DMS114 treated with DMSO at 0.1 percent for 48 hours (cell line): ENCODE data around the gene THAP5.

Source experiments
- DNase-seq: peaks from one replicate; lab custom pipeline; 2025; ENCODE audit not compliant: unreplicated experiment; lab: John Stamatoyannopoulos, UW

THAP5 gene, protein sequence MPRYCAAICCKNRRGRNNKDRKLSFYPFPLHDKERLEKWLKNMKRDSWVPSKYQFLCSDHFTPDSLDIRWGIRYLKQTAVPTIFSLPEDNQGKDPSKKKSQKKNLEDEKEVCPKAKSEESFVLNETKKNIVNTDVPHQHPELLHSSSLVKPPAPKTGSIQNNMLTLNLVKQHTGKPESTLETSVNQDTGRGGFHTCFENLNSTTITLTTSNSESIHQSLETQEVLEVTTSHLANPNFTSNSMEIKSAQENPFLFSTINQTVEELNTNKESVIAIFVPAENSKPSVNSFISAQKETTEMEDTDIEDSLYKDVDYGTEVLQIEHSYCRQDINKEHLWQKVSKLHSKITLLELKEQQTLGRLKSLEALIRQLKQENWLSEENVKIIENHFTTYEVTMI

DNA sequence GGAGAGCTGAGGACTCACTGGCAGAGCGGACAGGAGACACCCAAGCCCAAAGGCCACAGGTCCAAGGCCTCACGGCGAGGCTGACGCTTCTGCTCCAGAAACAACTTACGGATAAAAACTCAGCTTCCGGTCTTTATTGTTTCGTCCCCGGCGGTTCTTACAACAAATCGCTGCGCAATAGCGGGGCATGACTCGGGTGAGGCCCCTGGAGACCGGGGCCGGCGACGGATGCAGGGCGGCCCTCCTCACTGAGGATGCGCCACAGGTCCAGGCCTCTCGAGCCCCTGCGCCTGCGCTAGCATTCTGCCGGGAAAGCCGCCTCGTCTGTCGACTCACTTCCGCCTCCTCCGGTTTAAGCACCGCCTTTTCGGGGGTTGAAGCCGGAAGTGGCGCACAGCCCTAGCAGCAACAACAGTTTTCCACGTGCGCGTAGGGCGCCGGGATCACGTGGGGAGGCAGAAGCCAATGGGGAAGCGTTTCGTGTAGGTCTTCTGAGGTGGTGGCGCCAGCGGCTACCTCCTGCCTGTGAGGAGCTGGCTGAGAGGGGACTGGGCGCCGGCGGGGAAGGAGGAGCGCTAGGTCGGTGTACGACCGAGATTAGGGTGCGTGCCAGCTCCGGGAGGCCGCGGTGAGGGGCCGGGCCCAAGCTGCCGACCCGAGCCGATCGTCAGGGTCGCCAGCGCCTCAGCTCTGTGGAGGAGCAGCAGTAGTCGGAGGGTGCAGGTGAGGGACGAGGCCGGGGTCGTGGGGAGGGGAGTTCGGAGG is at the start of gene THAP5, which contains the start of gene DNAJB9:
Gene THAP5 (minus strand): TSS at position 326 of the 765 bp plus-strand sequence. CDS start 137 bp downstream, at position 189.
Gene DNAJB9 (plus strand): TSS at position 494 of the 765 bp plus-strand sequence. CDS start 1,853 bp downstream, outside the sequence.
- peak; percentile 96 for DNase-seq

DNA sequence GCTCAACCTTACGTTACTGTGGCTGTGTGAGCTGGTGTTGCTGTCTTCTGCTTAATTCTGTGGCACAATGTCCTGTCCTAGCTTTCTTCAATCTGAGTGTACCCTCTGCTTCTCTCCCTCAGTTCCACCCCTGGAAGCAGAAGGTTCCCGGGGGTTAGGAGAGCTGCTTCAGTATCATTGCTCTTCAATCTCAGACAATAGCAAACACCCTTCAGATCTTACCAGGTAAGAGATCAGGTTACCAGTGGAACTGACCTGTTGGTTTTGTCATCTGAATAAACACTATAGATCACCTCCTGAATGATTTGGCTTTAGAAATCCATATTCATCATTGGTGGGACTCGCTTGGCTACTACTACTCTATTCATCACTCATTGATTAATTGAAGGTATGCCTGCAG is 48.5 kb upstream of the THAP5 start:
- DNase-seq: no peak

- DNase-seq: no peak
Observed at GRCh38 chr7:108614896-108615295, 45.4 kb upstream of the THAP5 start.

DNA sequence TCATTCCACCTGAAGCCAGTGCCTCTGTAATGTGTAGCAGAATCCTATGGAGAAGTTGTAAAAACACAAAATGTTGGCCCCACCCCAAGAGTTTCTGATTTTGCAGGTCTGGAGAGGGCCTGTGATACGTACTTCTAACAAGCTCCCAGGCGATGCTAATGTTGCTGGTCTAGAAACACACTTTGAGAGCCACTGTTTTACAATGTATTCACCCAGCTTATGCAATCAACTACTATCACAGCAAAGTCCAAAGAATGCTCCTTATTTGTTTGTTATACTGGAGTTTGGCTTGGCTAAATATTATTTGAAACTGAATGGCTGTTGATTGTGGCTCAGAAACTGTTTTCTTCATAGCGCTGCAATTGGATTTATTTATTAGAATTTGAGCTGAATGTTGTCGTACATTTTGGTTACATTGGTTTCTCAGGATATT is 44.5 kb upstream of the THAP5 start:
- DNase-seq: no peak

DNA sequence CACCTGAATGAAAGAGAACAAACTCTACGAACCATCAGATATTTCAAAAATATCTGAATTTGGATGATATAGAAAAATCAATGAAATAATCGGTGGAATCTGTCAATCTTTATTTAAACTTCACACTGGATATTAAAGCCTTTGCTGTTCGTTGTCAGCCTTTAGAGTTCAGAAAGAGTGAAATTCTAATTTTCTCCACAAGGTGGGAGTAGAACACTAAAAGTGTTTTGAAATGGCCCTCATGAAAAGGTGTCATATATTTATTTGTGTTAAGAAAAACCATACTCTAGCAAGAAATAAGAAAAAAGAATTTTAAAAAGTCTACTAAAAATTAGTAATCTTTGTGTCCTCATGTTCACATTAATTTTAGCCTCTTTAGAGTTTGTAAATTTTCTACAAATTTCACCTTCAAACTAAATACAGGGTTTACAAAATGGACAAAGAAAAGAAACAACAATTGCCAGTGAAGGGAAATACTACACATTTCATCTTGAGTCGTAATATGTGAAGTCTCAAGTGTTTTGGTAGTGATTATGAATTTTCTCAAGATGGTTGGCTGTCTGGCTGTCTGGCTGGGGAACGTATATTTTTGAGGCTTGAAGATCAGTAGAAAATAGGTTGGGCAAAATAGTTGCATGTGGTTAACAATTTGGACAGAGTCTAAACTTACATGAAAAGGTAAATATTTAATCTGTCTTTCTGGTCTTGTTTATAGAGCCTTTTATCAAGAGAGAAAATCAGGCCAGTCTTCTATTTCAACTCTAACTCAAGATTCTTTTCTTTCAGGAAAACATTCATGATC is 43.8 kb upstream of the THAP5 start:
- DNase-seq: peak; percentile 43

DNA sequence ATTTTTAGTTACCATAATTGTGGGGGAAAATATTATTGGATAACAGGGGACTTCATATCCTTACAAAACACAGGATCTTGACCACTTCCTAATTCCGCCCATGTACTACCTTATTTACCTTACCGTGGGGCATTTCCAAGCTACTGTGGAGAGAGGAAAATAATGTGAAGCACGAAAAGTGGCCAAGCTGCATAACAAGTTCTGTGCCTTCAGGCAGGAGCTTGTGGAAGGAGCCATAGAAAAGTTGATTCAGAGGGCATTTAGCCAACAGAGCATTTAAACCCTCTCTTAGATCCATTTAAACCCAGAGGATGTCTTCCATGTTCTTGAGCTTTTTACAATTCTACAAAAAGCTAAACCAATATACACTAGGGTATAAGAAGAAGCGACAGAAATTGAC is 41.8 kb upstream of the THAP5 start:
- DNase-seq: no peak

- no peak for DNase-seq
Observed at GRCh38 chr7:108609643-108610042, 40.1 kb upstream of the THAP5 start.

- DNase-seq: no peak
Observed at GRCh38 chr7:108605559-108606201, 36.2 kb upstream of the THAP5 start.

GRCh38 chr7:108604307-108605077 is 35.0 kb upstream of the THAP5 start:
- DNase-seq: no peak

DNA sequence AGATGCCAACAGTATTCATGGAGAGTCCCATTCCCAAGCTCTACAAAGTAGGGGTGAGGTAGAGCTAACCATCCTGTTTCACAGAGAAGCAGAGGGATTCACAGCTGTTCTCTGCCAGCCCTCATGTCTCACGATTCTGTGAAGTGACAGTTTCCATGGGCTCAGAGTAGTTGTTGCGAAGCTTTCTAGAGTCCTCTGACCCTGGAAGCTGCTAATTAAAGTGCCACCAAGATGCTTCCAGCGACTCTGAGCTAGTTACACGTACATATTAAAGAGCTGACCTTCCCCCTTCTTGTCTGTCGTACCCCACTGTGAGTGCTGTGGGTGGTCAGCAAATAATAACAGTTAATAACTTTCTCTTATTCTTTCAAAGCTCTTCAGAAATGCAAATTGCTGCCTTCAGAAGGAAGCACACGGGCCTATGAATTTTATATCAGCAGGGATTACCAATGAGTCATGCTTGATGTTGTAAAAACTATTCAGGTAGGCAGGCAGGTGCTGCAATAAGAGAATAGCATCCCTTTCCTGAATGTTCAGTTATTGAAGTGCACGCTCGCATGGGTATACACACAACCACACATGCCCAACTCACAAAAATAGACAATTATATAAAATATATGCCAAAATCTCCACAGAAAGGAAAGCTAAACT is 34.3 kb upstream of the THAP5 start:
- DNase-seq: no peak

DNA sequence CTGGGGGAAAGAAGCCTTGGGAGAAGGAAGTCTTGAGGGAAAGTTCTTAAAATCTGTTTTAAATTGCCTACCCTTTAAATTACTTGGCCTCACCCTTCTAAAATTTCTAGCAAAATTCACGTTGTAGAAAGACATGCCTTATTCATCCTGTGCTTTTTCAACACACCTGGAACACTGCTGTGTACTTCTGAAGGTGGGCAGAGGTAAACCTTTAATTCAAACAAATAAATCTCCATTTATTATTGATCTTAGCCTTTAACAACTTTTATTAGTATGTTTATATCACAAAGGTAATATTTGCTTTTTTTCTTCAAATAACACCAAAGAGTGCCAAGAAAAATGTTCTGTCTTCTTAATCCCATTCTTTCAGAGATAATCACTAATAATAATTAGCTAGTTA is 30.9 kb upstream of the THAP5 start:
- no peak for DNase-seq

GRCh38 chr7:108598914-108599580 is 29.5 kb upstream of the THAP5 start:
- DNase-seq: no peak

- no peak for DNase-seq
Observed at GRCh38 chr7:108598153-108598552, 28.6 kb upstream of the THAP5 start.

GRCh38 chr7:108596560-108596959 is 27.1 kb upstream of the THAP5 start:
- no peak for DNase-seq

- peak; percentile 10 for DNase-seq
Observed at GRCh38 chr7:108592646-108593201, 23.2 kb upstream of the THAP5 start.

DNA sequence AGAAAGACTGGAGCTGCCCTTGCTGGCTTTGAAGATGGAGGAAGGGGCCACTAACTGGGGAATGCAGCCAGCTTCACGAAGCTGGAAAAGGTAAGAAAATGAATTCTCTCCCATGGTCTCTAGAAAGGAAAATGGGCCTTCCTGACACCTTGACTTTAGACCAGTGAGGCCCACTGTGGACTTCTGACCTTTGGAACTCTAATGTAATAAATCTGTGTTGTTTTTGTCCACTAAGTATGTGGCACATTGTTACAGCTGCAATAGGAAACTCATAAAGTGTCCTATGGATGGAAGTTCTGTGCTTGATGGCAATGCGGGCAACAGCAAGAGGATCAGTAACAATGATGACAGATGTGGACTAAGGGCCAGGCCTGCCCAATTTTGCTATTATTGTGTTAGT is 21.1 kb upstream of the THAP5 start:
- no peak for DNase-seq

DNA sequence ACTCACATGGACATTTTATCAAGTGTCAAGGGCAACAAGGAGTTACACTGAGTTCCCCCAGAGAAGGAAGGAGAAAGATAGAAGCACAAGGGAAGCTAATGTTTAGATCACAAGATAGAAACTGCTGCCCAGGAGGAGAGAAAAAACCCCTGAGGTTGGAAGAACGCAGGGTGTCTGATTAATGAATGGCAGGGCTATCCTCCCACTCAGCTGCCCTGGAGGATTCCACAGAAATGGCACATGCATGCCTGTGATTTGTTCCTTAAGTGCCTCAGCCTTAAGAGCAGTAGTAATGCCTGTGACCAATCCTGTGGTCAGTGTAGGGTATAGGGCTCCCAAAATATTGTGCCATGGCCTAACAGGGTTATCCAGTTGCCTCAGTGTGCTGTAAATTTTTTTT is 20.4 kb upstream of the THAP5 start:
- DNase-seq: no peak

- no peak for DNase-seq
Observed at GRCh38 chr7:108589199-108589598, 19.7 kb upstream of the THAP5 start.

DNA sequence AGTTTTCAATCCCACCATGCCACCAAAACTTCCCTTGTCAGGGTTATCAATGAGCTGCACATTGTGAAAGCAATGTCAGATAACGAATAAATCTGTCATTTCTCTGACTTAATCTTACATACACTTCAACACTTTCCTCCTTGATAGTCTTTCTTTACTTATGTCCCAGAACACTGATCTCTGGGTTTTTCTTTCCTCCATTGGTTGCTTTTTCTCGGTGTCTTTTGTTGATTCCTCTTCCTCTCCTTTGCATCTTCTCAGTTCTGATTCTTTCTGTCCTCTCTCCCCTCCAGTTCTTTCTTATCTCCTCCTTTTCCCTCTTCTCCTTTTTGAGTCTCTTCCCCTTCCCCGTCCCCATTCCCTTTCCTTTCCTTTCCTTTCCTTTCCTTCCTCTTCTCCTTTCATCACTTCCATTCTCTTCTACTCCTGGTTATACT is 16.8 kb upstream of the THAP5 start:
- DNase-seq: no peak
